Right forelimb (tissue), 1 donor: ENCODE data around the gene FAM47E.
"Not testable (repeated sequence)": the region's sequence is repeated elsewhere in the genome, so short reads cannot be mapped to it uniquely, and the experiment has no call there.

Experiments
- DNase-seq: peaks from one replicate; pipeline ENCODE4 v3.0.0-alpha.2; 2018

FAM47E gene

DNA sequence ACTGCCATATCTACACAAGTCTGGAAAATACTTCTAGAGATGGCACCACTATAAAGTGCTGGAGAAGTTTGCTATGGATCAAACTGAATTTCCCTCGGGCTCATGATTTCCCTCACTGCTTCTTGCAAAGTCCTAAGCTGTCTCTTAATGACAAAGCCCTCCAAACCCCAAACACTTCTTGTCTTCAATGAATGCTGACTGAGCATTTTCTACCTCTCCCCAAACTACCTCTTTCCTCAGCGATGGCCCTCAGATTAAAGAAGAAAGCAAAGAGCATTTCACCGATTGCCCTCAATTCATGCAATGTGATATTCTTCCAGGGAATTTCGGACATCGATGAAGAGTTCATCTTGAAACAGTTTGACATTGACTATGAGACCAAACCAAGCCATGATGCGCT is 19.7 kb downstream of the FAM47E start:
- no peak for DNase-seq

DNA sequence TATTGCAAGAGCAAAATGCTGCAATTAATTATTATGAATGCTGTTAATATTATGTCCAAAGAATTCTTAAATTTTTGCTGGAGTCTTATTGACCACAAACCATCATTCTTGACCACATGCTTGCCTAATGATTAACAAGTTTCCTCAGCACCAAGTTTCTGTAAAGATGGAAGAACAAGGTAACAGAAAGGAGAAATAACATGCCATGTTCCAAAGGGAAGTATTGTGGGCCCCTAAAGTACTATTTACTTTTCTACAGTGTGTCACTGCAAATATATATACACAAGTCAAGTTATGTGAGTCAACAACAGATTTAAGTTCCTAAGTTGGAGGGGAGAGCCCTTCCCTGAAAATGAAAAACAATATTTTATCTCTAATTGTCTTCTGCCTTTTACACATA is 20.6 kb downstream of the FAM47E start:
- DNase-seq: no peak

DNA sequence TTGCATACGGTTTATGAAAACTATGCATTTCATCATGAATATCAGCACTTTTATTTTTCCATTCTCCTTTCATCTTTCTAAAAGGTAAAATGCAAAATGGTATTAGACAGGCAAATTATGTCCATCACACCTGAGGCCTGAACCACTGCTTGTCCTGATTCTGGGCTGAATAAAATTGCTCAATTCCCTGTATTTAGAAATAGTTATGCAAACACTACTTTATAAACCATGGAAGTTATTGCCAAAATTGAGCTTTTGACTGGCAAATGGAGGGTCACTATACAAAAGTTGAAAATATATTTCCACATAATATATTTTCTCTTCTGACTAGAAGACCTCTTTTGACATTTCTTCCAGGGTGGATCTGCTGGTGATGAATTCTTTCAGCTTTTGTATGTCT is 21.1 kb downstream of the FAM47E start:
- DNase-seq: no peak

DNA sequence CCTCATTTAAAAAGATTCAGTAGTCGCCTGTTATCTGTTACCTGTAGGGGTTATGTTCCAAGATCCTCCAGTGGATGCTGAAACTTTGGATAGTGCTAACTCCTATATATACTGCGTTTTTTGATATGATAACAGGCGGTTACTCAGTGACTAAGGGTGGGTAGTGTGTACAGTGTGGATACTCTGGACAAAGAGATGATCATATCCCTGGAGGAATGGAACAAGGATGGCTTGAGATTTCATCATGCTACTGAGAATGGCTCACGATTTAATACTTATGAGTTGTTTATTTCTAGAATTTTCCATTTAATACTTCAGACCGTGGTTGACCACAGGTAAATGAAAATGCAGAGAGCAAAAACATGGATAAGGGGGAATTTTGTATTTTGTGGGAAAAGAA is 21.5 kb downstream of the FAM47E start:
- DNase-seq: no peak

DNA sequence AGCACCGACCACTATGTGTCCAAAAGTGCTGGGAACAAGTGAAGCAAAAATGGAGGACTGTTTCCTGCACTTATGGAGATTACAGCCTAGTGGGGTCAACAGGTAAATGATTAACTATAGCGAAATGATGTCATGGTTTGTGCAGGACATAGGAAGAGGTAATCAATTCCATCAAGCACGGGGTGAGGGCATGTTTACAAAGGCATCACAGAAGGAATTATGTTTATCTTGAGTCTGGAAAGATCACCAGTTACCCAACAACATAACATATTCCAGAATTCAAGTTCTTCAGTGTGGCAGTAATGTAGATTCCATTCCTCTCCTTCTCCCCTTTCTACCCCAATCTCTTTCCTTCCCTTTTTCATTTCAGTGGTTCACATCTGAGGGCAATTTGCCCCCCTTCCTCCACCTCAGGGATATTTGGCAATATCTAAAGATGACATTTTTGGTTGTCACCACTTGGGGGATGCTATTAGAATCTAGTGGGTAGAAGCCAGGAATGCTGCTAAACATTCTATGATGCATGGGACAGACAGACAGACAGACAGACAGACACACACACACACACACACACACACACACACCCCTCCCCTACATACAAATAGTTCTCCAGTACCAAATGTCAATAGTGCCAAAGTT is 24.1 kb downstream of the FAM47E start:
- no peak for DNase-seq

DNA sequence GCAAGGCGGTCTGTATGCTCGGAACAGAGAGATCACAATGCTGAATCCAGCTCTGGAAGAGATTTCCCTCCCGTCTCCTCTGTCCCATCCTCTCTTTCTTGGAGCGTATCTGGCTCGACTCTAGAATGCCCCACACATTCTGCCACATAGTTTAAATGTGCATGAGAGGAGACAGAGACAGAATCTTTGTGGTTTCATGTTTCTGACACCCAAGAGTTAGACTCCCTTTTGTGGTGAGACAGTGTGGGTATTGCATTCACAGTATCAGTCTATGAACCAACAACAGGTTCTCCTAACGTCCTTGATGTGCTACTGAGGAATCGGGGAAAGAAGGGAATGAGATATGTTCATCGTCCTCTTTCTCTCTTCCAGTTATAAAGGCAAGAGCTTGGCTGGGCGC is 25.3 kb downstream of the FAM47E start:
- no peak for DNase-seq

DNA sequence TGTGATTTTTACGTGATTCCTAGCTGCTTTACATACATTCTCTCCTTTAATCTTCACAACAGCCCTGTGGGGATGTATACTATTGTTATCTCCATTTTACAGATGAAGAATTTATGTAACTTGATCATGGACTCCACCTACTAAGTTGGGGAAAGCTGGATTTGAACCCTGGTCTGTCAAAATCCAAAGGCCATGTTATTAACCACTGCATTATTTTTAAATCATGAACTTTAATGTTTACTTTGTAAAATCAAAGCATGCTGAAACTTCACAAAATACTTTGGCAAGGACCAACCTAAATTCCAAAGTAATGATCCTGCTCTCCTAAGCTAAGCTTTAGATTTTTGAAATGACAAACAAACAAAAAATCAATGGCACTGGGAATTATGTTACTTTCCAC is 26.1 kb downstream of the FAM47E start:
- no peak for DNase-seq

DNA sequence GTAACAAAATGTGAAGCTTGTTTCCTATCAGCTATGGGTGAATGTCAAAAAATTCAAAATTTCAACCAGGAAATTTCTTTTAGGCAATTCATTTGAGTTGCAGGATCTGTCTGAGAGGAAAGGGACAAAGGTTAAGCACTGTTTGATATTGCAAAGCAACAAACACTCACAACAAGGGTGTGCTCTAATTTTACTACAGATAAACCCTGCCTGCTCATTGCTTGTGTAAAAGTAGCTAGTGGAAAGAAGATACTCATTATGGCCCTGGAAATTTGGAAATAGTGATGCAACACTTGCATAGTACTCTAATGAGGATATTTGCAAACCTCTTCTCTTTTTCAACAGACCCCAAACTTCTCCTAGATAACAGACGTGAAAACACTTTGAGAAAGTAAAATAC is 27.1 kb downstream of the FAM47E start:
- no peak for DNase-seq

DNA sequence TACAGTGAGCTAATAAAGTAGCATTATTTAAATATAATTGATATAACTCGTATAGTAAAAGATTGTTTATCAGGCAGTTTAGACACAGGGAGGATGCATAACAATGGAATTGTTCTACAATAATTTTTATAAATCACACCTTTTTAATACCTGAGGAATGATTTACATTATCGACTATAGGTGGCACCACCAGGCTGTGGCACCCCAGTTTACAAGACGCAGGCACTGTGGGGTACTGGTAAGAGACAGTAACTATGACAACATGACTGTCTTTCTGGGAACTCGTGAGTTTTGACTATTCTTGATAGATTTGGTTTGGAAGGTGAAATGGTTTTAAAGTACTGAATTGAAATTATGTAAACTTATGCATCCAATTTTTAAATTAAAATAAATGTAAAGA is 27.9 kb downstream of the FAM47E start:
- no peak for DNase-seq

DNA sequence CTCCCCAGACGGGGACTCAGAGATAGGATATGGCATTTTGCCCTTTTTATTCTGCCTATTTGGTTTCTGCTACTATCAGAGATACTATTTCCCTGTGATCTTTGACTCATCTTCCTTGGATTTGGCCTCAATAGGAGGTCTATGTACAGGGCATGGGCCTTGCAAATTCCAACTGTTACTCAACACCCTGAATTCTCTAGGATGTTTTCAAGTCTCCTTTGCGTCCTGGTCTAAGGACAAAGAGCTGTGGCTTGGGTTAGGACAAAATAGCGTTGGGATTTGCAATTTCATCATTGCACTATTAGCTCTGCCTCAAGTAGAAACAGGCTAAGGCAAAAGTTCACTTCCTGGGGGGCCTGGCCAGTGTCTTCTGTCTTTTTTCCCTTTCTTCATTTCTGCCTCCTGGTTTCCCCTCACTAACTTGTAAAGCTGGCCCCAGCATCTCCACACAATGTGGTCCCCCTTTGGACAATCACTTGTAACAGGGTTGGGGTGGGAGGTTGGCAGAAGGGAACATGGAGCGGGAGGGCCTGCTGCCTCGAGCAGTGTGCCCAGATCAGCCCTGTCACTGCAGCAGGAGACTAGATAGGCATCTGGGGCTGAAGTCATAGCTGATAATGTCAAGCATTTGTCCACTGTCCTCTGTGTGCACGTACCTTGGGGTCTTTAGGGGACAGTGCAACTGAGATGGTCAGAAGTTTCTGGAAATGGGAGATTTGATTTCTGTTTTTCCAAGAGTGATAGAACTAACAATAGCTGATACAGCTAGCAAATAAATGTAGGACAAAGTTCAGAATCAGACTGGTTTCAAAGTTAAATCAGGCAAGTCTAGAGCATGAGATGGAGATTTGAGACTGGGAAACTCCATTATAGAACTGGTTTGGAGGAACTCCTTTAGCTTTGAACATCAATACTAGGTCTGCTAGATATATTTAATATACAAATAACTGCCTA is 29.2 kb downstream of the FAM47E start:
- no peak for DNase-seq

DNA sequence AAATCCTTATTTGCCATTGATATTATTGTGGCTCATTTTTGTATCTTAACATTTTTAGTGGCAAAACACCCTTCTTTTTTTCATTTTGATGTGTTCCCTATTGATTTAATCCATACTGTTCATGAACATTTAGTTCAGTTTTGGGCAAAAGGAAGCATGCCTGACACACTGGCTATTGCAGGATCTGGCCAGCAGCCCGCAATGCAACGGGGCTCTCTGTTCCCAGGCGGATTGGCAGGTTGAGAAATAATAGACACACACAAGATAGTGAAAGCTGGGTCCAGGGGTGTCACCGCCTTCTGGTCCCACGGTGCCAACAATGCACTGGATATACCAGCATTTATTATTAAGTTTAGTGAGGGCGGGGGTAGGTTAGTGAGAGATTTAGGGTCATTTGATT is 30.1 kb downstream of the FAM47E start:
- not testable (repeated sequence) for DNase-seq

DNA sequence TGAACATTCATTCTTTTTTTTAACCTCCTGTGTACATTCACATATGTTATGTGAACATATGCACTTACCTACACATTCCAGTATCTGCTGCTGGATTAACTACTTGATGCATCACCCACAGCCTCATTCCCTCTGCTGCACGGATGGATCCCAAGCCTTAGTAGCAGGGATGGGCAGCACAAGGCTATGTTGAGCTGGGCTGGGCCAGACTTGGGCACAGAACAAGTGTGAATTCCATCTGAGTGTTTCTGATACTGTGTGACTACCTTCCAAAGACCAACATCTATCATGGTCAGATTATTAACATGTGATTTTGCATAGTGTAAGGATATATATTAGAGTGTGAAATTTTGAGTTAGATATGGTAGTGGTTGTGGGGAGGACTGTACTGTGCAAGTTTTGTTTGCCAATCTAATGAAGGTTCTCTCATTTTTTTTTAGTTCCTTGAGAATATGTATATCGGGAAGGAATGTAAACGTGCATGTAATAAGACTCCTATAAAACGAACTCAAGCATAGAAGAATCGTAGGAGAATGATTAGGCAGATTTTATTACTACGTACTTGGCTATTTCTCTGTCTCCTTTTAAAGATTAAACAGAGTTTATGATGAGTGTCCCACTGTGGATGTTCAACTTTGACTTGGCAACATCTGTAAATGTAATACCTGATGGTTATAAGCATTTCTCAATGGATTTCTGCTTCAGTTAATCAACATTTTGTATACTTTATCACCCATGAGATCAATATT is 31.6 kb downstream of the FAM47E start:
- no peak for DNase-seq

DNA sequence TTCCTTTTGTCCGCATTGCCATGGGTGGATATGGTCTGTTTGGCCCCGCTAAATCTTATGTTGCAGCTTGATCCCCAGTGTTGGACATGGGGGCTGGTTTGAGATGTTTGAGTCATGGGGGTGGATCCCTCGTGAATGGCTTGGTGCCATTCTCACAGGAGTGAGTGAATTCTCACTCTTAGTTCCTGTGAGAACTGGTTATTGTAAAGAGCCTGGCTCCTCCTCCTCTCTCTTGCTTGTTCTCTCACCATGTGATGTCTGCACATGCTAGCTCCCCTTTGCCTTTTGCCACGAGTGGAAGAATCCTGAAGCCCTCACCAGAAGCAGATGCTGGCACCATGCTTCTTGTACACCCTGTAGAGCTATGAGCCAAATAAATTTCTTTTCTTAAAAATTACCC is 32.4 kb downstream of the FAM47E start:
- DNase-seq: no peak

DNA sequence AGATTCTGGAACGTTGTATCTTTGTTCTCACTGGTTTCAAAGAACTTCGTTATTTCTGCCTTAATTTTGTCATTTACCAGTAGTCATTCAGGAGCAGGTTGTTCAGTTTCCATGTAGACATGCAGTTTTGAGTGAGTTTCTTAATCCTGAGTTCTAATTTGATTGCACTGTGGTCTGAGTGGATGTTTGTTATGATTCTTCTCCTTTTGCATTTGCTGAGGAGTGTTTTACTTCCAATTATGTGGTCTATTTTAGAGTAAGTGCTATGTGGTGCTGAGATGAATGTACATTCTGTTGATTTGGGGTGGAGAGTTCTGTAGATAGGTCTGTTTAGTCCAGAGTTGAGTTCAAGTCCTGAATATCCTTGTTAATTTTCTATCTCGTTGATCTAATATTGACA is 36.3 kb downstream of the FAM47E start:
- not testable (repeated sequence) for DNase-seq

DNA sequence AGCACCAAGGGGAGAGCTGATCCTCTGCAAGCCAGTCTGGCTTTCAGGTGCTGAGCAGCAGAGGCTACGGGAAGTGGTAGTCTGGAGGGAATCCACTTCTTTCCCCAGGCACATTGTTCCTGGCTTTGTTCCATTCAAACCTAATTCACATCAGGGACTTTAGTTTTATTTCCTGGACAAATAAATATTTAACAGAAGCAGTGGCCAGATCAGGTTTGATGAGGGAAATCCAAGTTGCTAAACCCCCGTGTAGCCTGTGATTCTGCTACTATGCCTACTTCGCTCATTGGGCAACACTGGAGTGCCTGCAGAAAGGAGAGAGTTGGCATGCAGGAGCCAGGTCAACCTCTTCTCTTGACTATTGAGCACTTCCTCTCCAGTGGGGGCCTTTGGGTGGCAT is 41.2 kb downstream of the FAM47E start:
- no peak for DNase-seq

DNA sequence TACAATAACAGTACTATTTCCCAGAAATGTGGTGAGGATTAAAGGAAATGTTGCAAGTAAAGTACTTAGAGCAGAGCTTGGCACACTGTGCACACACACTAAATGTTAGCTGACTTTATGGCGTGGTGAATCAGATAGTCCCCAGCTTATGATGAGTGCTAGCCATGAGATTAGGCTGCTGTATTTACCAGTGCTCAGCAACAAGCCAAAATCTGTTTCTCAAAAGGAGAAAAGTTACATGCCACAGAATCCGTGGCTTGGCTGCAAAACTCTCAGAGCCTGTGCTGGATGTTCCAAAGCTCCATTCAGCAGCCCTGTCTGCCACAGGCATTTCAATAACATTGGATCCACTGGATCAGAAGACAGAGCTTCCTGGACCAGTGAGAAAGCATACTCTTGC is 42.3 kb downstream of the FAM47E start:
- DNase-seq: no peak

DNA sequence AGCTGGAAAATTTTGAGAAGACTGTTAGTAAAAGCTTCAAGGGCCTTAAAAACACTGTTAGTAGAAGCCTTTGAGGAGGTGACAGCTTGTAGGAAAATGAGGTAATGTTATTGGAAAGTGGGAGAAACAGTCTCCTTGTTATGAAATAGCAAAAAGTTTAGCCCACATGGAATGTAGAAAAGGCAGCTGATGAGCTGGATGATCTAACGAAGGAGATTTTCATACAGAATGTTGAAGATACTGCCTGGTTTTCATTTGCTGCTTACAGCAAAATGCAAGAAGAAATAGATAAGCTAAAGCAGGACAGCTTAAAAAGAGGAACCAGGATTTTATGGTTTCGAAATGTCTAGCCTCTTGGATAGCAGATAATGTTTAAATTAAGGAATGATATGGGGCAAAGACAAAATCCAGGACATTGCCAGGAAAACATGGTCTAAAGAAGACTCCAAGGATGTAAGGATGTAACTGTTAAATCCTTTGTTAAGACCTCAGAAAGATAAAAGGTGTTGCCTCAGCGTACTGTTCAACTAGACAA is 44.8 kb downstream of the FAM47E start:
- DNase-seq: no peak

DNA sequence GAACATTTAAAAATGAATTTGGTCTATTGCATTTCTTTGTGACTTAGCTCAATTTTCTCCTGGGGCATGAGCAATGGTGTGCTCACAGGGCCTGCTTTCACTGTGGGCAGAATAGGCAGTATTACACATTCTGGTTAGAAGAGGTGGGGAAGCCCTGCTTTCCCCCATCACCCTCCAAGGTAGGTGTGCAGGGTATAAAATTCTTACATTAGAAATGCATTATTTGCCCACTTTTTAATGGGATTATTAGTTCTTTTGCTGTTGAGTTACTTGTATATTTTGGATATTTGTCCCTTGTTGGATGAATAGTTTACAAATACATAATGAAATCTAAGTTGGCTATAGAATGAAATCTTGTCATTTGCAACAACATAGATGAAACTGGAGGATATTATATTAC is 46.7 kb downstream of the FAM47E start:
- DNase-seq: no peak

DNA sequence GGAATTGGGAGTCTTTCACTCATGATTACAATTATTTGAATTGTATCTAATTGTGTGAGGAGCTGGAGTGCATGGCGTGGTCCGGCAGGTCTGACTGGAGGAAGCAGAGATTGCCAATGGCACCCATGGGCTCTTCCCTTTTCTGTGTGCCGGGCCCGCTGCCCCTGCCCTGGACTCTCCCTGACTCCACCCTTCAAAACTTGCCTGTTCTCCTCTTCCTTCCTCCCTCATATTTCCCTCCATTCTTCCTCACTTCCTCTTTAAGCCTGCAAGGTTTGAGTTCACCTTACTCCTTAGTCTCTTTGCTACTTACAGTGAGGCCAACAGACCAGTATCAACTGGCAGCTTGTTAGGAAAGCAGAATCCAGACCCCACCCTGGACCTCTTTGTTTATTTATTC is 48.5 kb downstream of the FAM47E start:
- DNase-seq: no peak

DNA sequence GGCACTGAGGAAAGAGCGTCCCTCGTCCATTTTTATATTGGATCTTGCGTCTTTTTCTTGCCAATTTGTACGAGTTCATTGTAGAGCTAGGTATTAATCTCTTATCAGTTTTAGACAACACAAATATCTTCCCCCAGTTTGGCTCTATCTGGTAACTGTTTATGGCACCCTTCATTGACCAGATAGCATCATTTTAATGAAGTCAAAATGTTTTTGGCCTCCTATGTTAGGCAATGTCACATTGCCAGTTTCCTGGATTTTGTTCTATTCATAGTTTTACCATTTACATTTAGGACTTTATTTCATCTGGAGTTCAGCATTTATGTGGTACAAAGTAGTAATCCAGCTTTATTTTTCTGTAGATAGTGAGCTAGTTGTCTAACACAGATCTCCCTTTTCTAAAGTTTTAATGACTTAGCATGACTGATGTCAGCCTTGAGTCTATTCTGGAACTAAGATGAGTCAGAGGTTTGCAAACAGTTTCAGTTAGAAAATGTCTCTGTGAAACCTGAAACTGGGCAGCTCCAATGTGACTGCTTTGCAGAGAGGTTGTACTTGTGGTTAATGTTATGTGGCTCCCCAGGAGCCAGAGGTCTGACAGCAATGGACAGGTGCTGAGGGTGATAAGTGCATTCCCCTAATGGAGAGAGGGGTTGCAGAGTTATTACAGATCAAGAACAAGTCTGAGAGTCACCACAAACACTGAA is 49.7 kb downstream of the FAM47E start:
- no peak for DNase-seq

DNA sequence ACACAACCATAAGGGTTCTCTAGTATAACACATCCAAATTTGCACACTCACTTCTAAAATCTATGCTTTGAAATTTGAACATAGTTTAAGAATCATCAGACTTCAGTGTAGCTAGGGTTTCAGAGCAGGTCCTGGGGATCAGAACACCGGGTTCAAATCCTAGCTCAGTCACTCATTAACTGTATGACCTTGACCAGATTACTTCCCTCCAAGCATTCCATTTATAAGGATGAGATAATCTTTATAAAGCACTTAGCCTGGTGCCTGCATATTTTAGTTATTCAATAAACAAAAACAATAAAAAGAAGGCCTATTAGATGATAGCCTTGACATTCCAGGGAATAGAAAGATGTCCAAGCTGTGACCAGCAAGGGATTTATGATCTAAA is 50.2 kb downstream of the FAM47E start:
- no peak for DNase-seq

DNA sequence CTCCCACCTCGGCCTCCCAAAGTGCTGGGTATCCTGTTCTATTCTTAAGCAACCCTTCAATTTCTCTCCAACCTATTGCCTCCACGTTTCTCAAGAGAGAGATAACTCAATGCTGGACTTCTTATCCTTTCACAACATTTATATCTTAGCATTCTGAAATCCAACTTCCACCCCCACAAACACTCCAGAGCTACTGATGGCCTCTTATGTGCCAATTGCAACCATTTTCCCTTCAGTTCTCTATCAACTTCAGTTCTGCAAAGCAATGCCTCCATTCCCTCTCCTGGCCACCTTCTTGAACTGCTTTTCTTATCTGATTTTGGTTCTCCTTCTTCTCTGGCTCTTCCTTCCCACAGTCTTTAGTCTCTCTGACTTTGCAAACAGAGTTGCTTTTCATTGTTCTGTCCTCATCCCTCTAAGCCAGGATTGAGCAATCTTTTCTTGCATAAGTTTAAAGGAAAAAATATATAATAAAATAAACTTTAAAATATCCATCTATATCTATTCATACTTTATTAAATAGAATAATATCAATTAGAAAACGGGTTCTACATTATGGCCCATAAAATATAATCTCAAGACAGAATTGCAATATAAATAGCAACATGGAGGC is 51.4 kb downstream of the FAM47E start:
- no peak for DNase-seq
